ENCODE measurements around the gene ADGRL2.

Gene ADGRL2

DNA sequence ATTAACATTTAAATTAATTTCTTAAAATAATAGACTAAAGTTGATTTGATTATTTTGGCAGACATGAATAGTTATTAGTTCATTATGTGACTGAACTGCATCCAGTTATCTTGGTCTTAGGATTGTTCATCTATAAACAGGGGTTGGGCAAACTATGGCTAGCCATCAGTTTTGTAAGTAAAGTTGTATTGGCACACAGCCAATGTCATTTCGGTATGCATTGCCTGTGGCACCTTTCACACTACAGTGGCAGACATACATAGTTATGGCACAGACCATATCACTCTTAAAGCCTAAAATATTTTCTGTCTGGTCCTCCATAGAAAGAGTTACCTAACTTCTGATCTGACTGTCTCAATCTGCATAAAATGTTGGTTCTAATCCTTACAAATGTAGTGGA lies 27.2 kb downstream of the ADGRL2 start:
- Mint-ChIP-seq H3K36me3 (no peaks in the 10 kb centered on the region), H3K4me1 (no peaks in the 10 kb centered on the region), H3K27me3 (no peaks in the 10 kb centered on the region), H3K4me3 (no peak overlapping the region), H3K27ac (no peak overlapping the region), H3K9me3 (peaks cover 6% of the 10 kb centered on the region)
- ATAC-seq, result no peak

DNA sequence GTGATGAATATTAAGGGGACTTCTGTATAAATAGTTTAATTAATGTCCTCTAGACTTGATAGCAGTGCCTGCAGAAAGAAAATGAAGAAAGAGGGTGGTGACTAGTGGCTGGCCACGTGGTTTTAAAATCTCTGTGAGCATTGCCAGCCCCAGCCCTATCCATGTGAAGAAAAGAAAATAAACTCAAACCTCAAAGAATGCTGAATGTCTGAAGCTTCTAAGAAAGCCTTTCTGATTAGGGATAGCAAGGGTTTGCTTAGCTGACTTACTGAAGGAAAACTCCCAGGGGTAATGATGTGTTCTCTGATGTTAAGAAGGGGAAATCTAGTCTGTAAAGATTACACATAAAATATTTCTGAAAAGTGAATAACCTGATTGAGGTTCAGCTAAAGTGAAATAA lies 31.8 kb downstream of the ADGRL2 start:
- no peaks in the 10 kb centered on the region for H3K27me3 Mint-ChIP-seq
- H3K9me3 Mint-ChIP-seq, result no peaks in the 10 kb centered on the region
- H3K27ac Mint-ChIP-seq, result no peak overlapping the region
- H3K36me3 Mint-ChIP-seq, result no peaks in the 10 kb centered on the region
- ATAC-seq, result no peak
- no peak overlapping the region for H3K4me3 Mint-ChIP-seq
- H3K4me1 Mint-ChIP-seq, result no peaks in the 10 kb centered on the region

- Mint-ChIP-seq H3K4me1 (no peaks in the 10 kb centered on the region), H3K36me3 (no peaks in the 10 kb centered on the region), H3K9me3 (no peaks in the 10 kb centered on the region), H3K27ac (no peak overlapping the region), H3K4me3 (no peak overlapping the region), H3K27me3 (no peaks in the 10 kb centered on the region)
- ATAC-seq, result no peak
Measured at GRCh38 chr1:81833722-81834121, 33.0 kb downstream of the ADGRL2 start.

GRCh38 chr1:81834268-81834667 lies 33.5 kb downstream of the ADGRL2 start:
- H3K36me3 Mint-ChIP-seq, result no peaks in the 10 kb centered on the region

GRCh38 chr1:81834921-81835698 lies 34.4 kb downstream of the ADGRL2 start:
- ATAC-seq, result no peak
- Mint-ChIP-seq H3K27ac (no peak overlapping the region), H3K4me1 (no peaks in the 10 kb centered on the region), H3K36me3 (no peaks in the 10 kb centered on the region), H3K9me3 (no peaks in the 10 kb centered on the region), H3K27me3 (no peaks in the 10 kb centered on the region), H3K4me3 (no peak overlapping the region)

More at GRCh38 chr1:81834268-81834667, 33.5 kb downstream of the ADGRL2 start:
- no peaks in the 10 kb centered on the region for H3K27me3 Mint-ChIP-seq
- no peak overlapping the region for H3K4me3 Mint-ChIP-seq
- no peaks in the 10 kb centered on the region for H3K4me1 Mint-ChIP-seq
- no peak overlapping the region for H3K27ac Mint-ChIP-seq
- no peak for ATAC-seq
- no peaks in the 10 kb centered on the region for H3K9me3 Mint-ChIP-seq

DNA sequence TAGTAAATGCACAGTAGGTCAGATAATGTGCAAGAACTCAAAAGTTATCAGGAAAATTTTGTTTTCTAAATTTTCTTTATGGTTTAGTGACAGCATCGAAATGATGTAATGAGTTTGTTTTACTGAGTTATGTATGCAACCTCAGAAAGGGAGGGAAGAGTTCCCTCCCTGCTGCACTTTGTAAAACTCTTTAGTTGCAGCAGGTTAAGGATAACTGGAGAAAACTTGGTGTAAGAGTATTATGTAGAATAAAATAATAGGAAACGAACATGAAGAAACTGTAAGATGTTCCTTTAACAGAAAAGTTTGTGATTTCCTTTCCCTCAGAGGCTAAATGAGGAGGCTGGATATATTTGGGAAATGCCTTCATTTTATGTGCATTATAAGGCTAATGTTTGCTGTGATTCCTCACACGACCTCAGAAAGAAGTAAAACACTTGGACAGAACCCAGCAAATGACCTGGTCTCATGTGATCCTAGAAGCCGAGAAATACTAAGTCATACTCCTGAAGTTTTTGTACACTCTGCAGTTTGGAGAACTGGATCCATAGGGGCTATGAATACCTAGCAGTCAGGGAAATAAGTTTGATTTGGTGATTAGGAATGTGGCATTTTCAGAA lies 35.4 kb downstream of the ADGRL2 start:
- Mint-ChIP-seq H3K4me3 (no peak overlapping the region), H3K9me3 (no peaks in the 10 kb centered on the region), H3K27me3 (no peaks in the 10 kb centered on the region), H3K36me3 (no peaks in the 10 kb centered on the region), H3K27ac (no peak overlapping the region), H3K4me1 (no peaks in the 10 kb centered on the region)
- no peak for ATAC-seq

DNA sequence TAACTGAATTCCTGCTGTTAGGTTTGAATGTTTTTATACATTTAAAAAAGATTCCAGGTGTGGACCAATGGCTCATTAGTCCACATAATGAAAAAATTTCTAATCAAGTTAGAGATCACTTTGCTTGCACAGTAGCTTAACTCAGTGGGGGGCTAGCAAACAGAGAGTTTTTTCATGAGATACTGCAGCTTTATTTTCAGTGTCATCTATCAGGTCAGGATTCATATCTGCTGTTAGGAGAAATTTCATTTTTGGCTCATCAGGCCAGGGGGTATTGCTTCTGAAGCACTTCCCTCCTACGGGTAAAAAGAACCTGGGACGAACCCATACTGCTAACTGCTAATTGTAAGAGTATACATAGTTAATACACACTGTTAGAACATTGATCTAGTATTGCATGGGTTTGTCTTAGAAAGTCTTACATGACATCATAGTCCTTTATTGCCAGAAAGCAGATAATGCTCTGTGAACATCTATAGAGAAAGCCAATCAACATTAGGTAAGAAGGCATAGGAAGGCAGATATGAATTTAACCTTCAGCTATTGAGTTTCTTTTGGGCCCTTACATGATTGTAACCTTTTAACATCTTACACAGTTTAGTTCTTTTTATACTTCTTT lies 38.0 kb downstream of the ADGRL2 start:
- no peaks in the 10 kb centered on the region for H3K36me3 Mint-ChIP-seq
- H3K27me3 Mint-ChIP-seq, result no peaks in the 10 kb centered on the region
- H3K4me3 Mint-ChIP-seq, result no peak overlapping the region
- H3K4me1 Mint-ChIP-seq, result no peaks in the 10 kb centered on the region
- no peak overlapping the region for H3K27ac Mint-ChIP-seq
- H3K9me3 Mint-ChIP-seq, result no peaks in the 10 kb centered on the region
- ATAC-seq, result no peak

- Mint-ChIP-seq H3K4me3 (no peak overlapping the region), H3K27ac (no peak overlapping the region), H3K9me3 (no peaks in the 10 kb centered on the region), H3K27me3 (no peaks in the 10 kb centered on the region), H3K36me3 (no peaks in the 10 kb centered on the region), H3K4me1 (no peaks in the 10 kb centered on the region)
- ATAC-seq, result no peak
Measured at GRCh38 chr1:81840805-81841204, 40.1 kb downstream of the ADGRL2 start.

DNA sequence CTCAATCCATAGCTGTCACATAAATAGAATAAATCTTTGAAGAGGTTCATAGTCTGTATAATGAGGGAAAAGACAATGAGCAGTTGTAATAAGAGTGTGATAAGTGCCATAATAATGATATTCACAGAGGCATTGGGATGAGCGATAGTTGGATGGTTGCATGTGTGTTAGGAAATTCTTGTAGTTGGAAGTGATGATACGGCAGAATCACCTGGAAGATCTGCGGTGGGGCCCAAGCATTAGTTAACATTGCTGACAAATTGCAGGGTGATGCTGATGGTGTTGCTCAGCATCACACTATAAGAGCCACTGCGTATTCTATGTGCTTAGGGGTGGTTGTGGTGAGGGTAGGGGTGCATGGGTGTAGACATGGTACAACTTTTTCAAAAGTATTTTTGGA lies 41.1 kb downstream of the ADGRL2 start:
- no peaks in the 10 kb centered on the region for H3K4me1 Mint-ChIP-seq
- no peak for ATAC-seq
- no peaks in the 10 kb centered on the region for H3K9me3 Mint-ChIP-seq

DNA sequence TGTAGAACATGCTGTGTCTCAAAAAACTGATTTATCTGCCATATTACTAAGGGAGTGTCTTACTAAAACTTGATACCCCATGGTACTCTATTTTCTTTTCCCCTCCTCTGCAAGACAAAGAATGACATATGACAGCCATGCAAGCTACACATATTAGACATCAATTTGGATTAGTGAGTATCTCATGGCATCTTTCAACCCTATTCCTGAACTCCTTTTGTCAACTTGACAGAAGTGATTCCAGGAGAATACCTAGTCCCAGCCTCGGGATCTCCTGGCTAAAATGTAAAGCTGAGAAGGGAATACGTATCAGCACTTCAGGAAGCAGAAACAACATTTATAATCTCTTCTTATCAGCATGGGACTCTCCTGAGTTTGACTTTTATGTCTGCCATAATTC lies 43.7 kb downstream of the ADGRL2 start:
- no peak for ATAC-seq
- no peaks in the 10 kb centered on the region for H3K4me1 Mint-ChIP-seq
- no peaks in the 10 kb centered on the region for H3K27me3 Mint-ChIP-seq
- no peaks in the 10 kb centered on the region for H3K36me3 Mint-ChIP-seq
- no peak overlapping the region for H3K27ac Mint-ChIP-seq
- H3K4me3 Mint-ChIP-seq, result no peak overlapping the region
- H3K9me3 Mint-ChIP-seq, result no peaks in the 10 kb centered on the region

More for the DNA sequence above, 41.1 kb downstream of the ADGRL2 start:
- no peaks in the 10 kb centered on the region for H3K27me3 Mint-ChIP-seq
- no peak overlapping the region for H3K4me3 Mint-ChIP-seq
- no peak overlapping the region for H3K27ac Mint-ChIP-seq
- H3K36me3 Mint-ChIP-seq, result no peaks in the 10 kb centered on the region

DNA sequence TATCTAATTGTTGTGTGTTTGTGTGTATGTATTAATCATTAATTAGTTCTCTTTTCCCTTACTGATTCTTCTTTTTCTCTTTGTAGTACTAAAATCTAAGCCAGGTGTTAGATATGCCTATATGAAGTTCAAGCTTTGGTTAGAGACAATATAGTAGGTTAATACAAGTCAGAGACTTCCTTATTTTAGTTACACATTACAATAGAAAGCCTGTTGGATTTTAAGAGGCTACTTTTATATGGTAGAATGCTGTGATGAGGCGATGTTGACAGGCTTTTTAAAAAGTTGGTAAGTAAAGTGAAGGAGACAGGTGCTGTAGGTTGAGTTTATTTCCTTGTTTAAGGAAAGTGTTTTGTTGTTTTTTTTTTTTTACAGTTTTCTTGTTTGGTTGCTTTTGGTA lies 45.9 kb downstream of the ADGRL2 start:
- H3K9me3 Mint-ChIP-seq, result no peaks in the 10 kb centered on the region
- H3K36me3 Mint-ChIP-seq, result no peaks in the 10 kb centered on the region
- H3K4me3 Mint-ChIP-seq, result no peak overlapping the region
- H3K4me1 Mint-ChIP-seq, result no peaks in the 10 kb centered on the region
- no peaks in the 10 kb centered on the region for H3K27me3 Mint-ChIP-seq
- no peak overlapping the region for H3K27ac Mint-ChIP-seq
- ATAC-seq, result no peak

GRCh38 chr1:81847063-81847462 lies 46.3 kb downstream of the ADGRL2 start:
- no peaks in the 10 kb centered on the region for H3K36me3 Mint-ChIP-seq
- no peaks in the 10 kb centered on the region for H3K4me1 Mint-ChIP-seq
- no peak overlapping the region for H3K27ac Mint-ChIP-seq
- H3K27me3 Mint-ChIP-seq, result no peaks in the 10 kb centered on the region
- no peaks in the 10 kb centered on the region for H3K9me3 Mint-ChIP-seq
- no peak overlapping the region for H3K4me3 Mint-ChIP-seq
- ATAC-seq, result no peak

DNA sequence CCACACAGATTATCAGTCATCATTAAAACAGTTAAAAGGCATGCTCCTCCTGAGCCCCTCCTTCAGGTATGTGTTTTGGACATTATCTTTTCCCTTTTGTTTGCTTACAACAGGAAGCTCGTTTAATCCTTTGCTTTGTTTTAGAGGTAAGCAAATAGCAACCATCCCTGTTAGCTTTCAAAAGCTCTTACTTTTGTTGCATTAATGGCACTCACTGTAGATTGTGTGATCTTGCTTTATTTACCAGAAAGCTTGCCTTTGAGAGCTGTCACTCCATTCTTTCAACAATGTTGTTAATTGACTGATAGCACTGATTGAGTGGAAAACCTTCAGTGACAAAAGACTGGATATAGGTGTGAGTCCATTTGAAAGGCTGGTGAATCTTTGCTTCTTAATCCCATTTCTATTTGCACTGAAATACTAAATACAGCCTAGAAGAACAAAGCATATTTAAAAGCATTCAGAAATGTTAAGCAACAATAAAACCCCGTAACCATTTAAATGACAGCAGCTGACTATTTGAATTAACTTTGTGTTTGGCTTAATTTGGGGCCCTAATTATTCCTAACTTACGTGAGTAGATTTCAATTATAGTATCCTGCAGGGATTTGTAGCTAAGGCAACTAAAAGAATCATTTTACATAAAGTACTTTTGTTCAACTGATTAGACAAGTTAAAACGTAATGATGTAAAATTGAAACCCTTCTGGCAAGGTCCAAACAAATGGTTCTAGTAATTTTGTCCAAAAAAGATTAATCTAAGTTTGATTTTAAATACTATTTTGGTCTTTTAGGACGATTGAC lies 48.3 kb downstream of the ADGRL2 start:
- H3K36me3 Mint-ChIP-seq, result no peaks in the 10 kb centered on the region
- H3K9me3 Mint-ChIP-seq, result no peaks in the 10 kb centered on the region
- H3K27me3 Mint-ChIP-seq, result no peaks in the 10 kb centered on the region
- no peak overlapping the region for H3K27ac Mint-ChIP-seq
- no peak overlapping the region for H3K4me3 Mint-ChIP-seq
- ATAC-seq, result no peak
- no peaks in the 10 kb centered on the region for H3K4me1 Mint-ChIP-seq

GRCh38 chr1:81850031-81850430 lies 49.3 kb downstream of the ADGRL2 start:
- no peak for ATAC-seq
- H3K4me3 Mint-ChIP-seq, result no peak overlapping the region
- no peaks in the 10 kb centered on the region for H3K36me3 Mint-ChIP-seq
- peaks cover 2% of the 10 kb centered on the region for H3K9me3 Mint-ChIP-seq
- no peak overlapping the region for H3K27ac Mint-ChIP-seq
- no peaks in the 10 kb centered on the region for H3K27me3 Mint-ChIP-seq
- no peaks in the 10 kb centered on the region for H3K4me1 Mint-ChIP-seq

GRCh38 chr1:81850495-81850894 lies 49.8 kb downstream of the ADGRL2 start:
- H3K27me3 Mint-ChIP-seq, result no peaks in the 10 kb centered on the region
- ATAC-seq, result no peak
- no peaks in the 10 kb centered on the region for H3K36me3 Mint-ChIP-seq
- no peak overlapping the region for H3K4me3 Mint-ChIP-seq
- H3K4me1 Mint-ChIP-seq, result no peaks in the 10 kb centered on the region
- peaks cover 2% of the 10 kb centered on the region for H3K9me3 Mint-ChIP-seq
- H3K27ac Mint-ChIP-seq, result no peak overlapping the region
